ENCODE results near the gene CNGB1.
"Not testable (repeated sequence)": the region's sequence is repeated elsewhere in the genome, so short reads cannot be mapped to it uniquely, and the experiment has no call there.

GRCh38 chr16:57978070-57978465 is 7.1 kb upstream of the CNGB1 start:
- TF ChIP-seq CTCF (conservative IDR thresholded peaks at IDR 0.05 in 1 of 2, IDR thresholded peaks at IDR 0.05 in 1 of 2; ENCODE audit: low read depth in 1 of 2, low read length in 2 of 2); EZH2 (IDR thresholded peaks at IDR 0.05; ENCODE audit: low read length, missing control alignments): not testable (repeated sequence)

All from fibroblast of lung (primary cell).